Esophagus (tissue), 2 donors: ENCODE data around the gene PRDM10. TPM values are rescaled to one million over a fixed set of nuclear protein-coding genes. Genes with fewer than 3 reads are reported as not detected.
"Not testable (repeated sequence)": the region's sequence is repeated elsewhere in the genome, so short reads cannot be mapped to it uniquely, and the experiment has no call there.

Experiments used
- H3K27ac ChIP-seq, 2 donors: one replicate each; pipeline ENCODE4 v1.5.1; 2013; ENCODE audit warnings: low read depth in 2 of 2, mild to moderate bottlenecking in 2 of 2, inconsistent platforms in 1 of 2, low read length in 1 of 2, moderate library complexity in 1 of 2
- H3K27me3 ChIP-seq, 2 donors: one replicate each; pipeline ENCODE4 v1.6.1; 2013; ENCODE audit warnings: low read length in 2 of 2, control low read depth in 1 of 2, mild to moderate bottlenecking in 1 of 2; ENCODE audit not compliant: insufficient read depth in 2 of 2, control insufficient read depth in 1 of 2
- H3K36me3 ChIP-seq, 2 donors: one replicate each; pipeline ENCODE4 v1.6.1; 2013; ENCODE audit warnings: low read length in 1 of 2; ENCODE audit not compliant: control insufficient read depth in 2 of 2, insufficient read depth in 2 of 2
- H3K4me1 ChIP-seq, 2 donors: one replicate each; pipeline ENCODE4 v1.6.1; 2013; ENCODE audit warnings: low read length in 1 of 2; ENCODE audit not compliant: control insufficient read depth in 2 of 2, insufficient read depth in 2 of 2
- H3K4me3 ChIP-seq, 2 donors: one replicate each; pipeline ENCODE4 v1.5.1; 2013; ENCODE audit warnings: low read length in 2 of 2, mild to moderate bottlenecking in 2 of 2, low read depth in 1 of 2, moderate library complexity in 1 of 2
- H3K9me3 ChIP-seq, 2 donors: one replicate each; pipeline ENCODE4 v1.6.1; 2013; ENCODE audit warnings: mild to moderate bottlenecking in 2 of 2, low read depth in 1 of 2, low read length in 1 of 2, moderate library complexity in 1 of 2; ENCODE audit not compliant: control insufficient read depth in 2 of 2, insufficient read depth in 1 of 2
- WGBS, 2 donors: extraction: QIAGEN DNeasy Blood & Tissue Kit; methylation state at CpG; one replicate each; pipeline ENCODE4 v1.1.7; 2013; 5-methylcytosine and 5-hydroxymethylcytosine counted together
- polyA plus RNA-seq, 2 donors: library from polyadenylated mRNA; stranded (reverse); fragments of 200-250 nt; gene quantifications; one replicate each; pipeline ENCODE4 v1.2.3, GENCODE V29; 2013
- donor health status: healthy with polysubstance abuse.
- donor health status: Bipolar disorder and iron deficiency.

PRDM10 gene
- polyA plus RNA-seq, 2 donors: 2.6 to 3.8 TPM

- no peaks in the 10 kb centered on the region for H3K9me3 ChIP-seq
- H3K27me3 ChIP-seq: no peaks in the 10 kb centered on the region
- peaks cover 0 to 8% of the 10 kb centered on the region in 2 donors for H3K4me1 ChIP-seq
- H3K27ac ChIP-seq: no peak overlapping the region
- H3K36me3 ChIP-seq: peaks cover 0 to 2% of the 10 kb centered on the region in 2 donors
- 81 to 91% methylated on average over 5 of the region's 5 CpGs for WGBS, 2 donors
- H3K4me3 ChIP-seq: no peak overlapping the region
Measured at GRCh38 chr11:129972611-129973010, 30.0 kb downstream of the PRDM10 start.

- H3K4me3 ChIP-seq, H3K36me3 ChIP-seq, H3K27me3 ChIP-seq, H3K9me3 ChIP-seq, H3K27ac ChIP-seq, H3K4me1 ChIP-seq: not testable (repeated sequence)
- 97% methylated on average over 29 of the region's 29 CpGs for WGBS, 2 donors
Measured at GRCh38 chr11:129971856-129972255, 30.8 kb downstream of the PRDM10 start.

- Histone ChIP-seq H3K4me3 (no peak overlapping the region), H3K4me1 (no peaks in the 10 kb centered on the region), H3K27me3 (no peaks in the 10 kb centered on the region), H3K9me3 (no peaks in the 10 kb centered on the region), H3K36me3 (no peaks in the 10 kb centered on the region), H3K27ac (no peak overlapping the region)
- 79 to 82% methylated on average over 2 of the region's 2 CpGs for WGBS, 2 donors
Measured at GRCh38 chr11:129969920-129970319, 32.7 kb downstream of the PRDM10 start.

GRCh38 chr11:129968591-129969419, 33.8 kb downstream of the PRDM10 start:
- 77 to 81% methylated on average over 9 of the region's 9 CpGs for WGBS, 2 donors
- no peaks in the 10 kb centered on the region for H3K4me1 ChIP-seq
- no peaks in the 10 kb centered on the region for H3K9me3 ChIP-seq
- no peaks in the 10 kb centered on the region for H3K36me3 ChIP-seq
- H3K27me3 ChIP-seq: no peaks in the 10 kb centered on the region
- H3K27ac ChIP-seq: no peak overlapping the region
- no peak overlapping the region for H3K4me3 ChIP-seq

GRCh38 chr11:129967996-129968395, 34.6 kb downstream of the PRDM10 start:
- Histone ChIP-seq H3K27ac (no peak overlapping the region), H3K9me3 (no peaks in the 10 kb centered on the region), H3K27me3 (no peaks in the 10 kb centered on the region), H3K4me1 (no peaks in the 10 kb centered on the region), H3K36me3 (no peaks in the 10 kb centered on the region), H3K4me3 (no peak overlapping the region)
- whole genome bisulfite sequencing, 2 donors: 84 to 90% methylated on average over 3 of the region's 3 CpGs

- WGBS, 2 donors: 88 to 91% methylated on average over 3 of the region's 3 CpGs
- Histone ChIP-seq H3K36me3 (peaks cover 0 to 3% of the 10 kb centered on the region in 2 donors), H3K27ac (no peak overlapping the region), H3K9me3 (no peaks in the 10 kb centered on the region), H3K27me3 (no peaks in the 10 kb centered on the region), H3K4me1 (no peaks in the 10 kb centered on the region), H3K4me3 (no peak overlapping the region)
Measured at GRCh38 chr11:129965248-129965647, 37.4 kb downstream of the PRDM10 start.

- peaks cover 0 to 3% of the 10 kb centered on the region in 2 donors for H3K36me3 ChIP-seq
- no peak overlapping the region for H3K4me3 ChIP-seq
- no peaks in the 10 kb centered on the region for H3K9me3 ChIP-seq
- no peak overlapping the region for H3K27ac ChIP-seq
- H3K4me1 ChIP-seq: no peaks in the 10 kb centered on the region
- 93% methylated on average over 18 of the region's 18 CpGs for WGBS, 2 donors
- H3K27me3 ChIP-seq: no peaks in the 10 kb centered on the region
Measured at GRCh38 chr11:129960216-129961214, 42.1 kb downstream of the PRDM10 start.

- H3K4me3 ChIP-seq: no peak overlapping the region
- H3K36me3 ChIP-seq: peaks cover 2 to 3% of the 10 kb centered on the region in 2 donors
- no peaks in the 10 kb centered on the region for H3K27me3 ChIP-seq
- H3K4me1 ChIP-seq: no peaks in the 10 kb centered on the region
- H3K9me3 ChIP-seq: no peaks in the 10 kb centered on the region
- WGBS, 2 donors: 94 to 97% methylated on average over 3 of the region's 3 CpGs
- no peak overlapping the region for H3K27ac ChIP-seq
Measured at GRCh38 chr11:129959687-129960086, 42.9 kb downstream of the PRDM10 start.

GRCh38 chr11:129955282-129955681, 47.4 kb downstream of the PRDM10 start:
- Histone ChIP-seq H3K27me3 (no peaks in the 10 kb centered on the region), H3K36me3 (peaks cover 0 to 2% of the 10 kb centered on the region in 2 donors), H3K27ac (no peak overlapping the region), H3K9me3 (no peaks in the 10 kb centered on the region), H3K4me1 (no peaks in the 10 kb centered on the region), H3K4me3 (no peak overlapping the region)
- WGBS, 2 donors: 87 to 94% methylated on average over 4 of the region's 4 CpGs
